HG02678 (cell line): ENCODE data around the gene PCDHGC4.

Experiments used
- ATAC-seq: cut with Tn5 transposase; IDR thresholded peaks from one replicate; pipeline ENCODE4 v1.9.1; 2021; ENCODE audit warnings: mild to moderate bottlenecking, moderate library complexity; ENCODE audit not compliant: unreplicated experiment

The PCDHGC4 gene

GRCh38 chr5:141527426-141527825 is 42.6 kb downstream of the PCDHGC4 start:
- no peak for ATAC-seq

- no peak for ATAC-seq
Observed at GRCh38 chr5:141528291-141528984, 43.6 kb downstream of the PCDHGC4 start.

- peak; percentile 35 for ATAC-seq
Observed at GRCh38 chr5:141529002-141529401, 44.2 kb downstream of the PCDHGC4 start.

- ATAC-seq, result no peak
Observed at GRCh38 chr5:141529873-141530272, 45.0 kb downstream of the PCDHGC4 start.

GRCh38 chr5:141532726-141533125 is 47.9 kb downstream of the PCDHGC4 start:
- no peak for ATAC-seq

- ATAC-seq, result no peak
Observed at GRCh38 chr5:141533897-141534296, 49.1 kb downstream of the PCDHGC4 start.

- no peak for ATAC-seq
Observed at GRCh38 chr5:141534492-141535213, 49.8 kb downstream of the PCDHGC4 start.
